ENCODE results near the gene NAT14.

NAT14 gene

GRCh38 chr19:55457683-55458457 is 27.1 kb upstream of the NAT14 start:
- peaks cover 35% of the 10 kb centered on the region for H3K4me1 ChIP-seq (ENCODE audit: insufficient read depth, low read length)
- DNase-seq: no peak
- TF ChIP-seq EZH2 (IDR thresholded peaks at IDR 0.05; ENCODE audit: borderline replicate concordance, low read depth, low read length, severe bottlenecking) (no peak), CTCF (IDR thresholded peaks at IDR 0.05; ENCODE audit: borderline replicate concordance, extremely low read depth, low read length, poor library complexity, severe bottlenecking) (no peak)

GRCh38 chr19:55459551-55459949 is 25.4 kb upstream of the NAT14 start:
- ATAC-seq (ENCODE audit: insufficient read depth, low read depth): no peak
- H3K36me3 ChIP-seq (ENCODE audit: insufficient read depth, low read length): peaks cover 8% of the 10 kb centered on the region; the same call in 1 of the 2 replicates
- H3K4me3 ChIP-seq (ENCODE audit: low read depth in 1 of 2, low read length in 2 of 2): no peak overlapping the region
- DNase-seq: no peak
- H3K27me3 ChIP-seq (ENCODE audit: insufficient read depth, low read length, poor library complexity): no peaks in the 10 kb centered on the region
- peaks cover 33% of the 10 kb centered on the region for H3K79me2 ChIP-seq (ENCODE audit: insufficient read depth, low read length)
- no peak overlapping the region for H2AFZ ChIP-seq (ENCODE audit: low read depth, low read length)
- H3K9me3 ChIP-seq (ENCODE audit: insufficient read depth, low read length, severe bottlenecking): no peaks in the 10 kb centered on the region
- H3K4me1 ChIP-seq (ENCODE audit: insufficient read depth, low read length): peaks cover 34% of the 10 kb centered on the region
- no peak overlapping the region for H3K27ac ChIP-seq (ENCODE audit: low read length)
- peaks cover 11% of the 10 kb centered on the region; the same call in 1 of the 2 replicates for H4K20me1 ChIP-seq (ENCODE audit: insufficient read depth, low read length)
- TF ChIP-seq EZH2 (IDR thresholded peaks at IDR 0.05; ENCODE audit: borderline replicate concordance, low read depth, low read length, severe bottlenecking): no peak
- TF ChIP-seq CTCF (IDR thresholded peaks at IDR 0.05; ENCODE audit: borderline replicate concordance, extremely low read depth, low read length, poor library complexity, severe bottlenecking): no peak
- peak overlapping the region; percentile 98; the same call in 1 of the 2 replicates for H3K9ac ChIP-seq (ENCODE audit: low read depth, low read length)
- H3K4me2 ChIP-seq (ENCODE audit: insufficient read depth, low read length): peak overlapping the region; percentile 92; the same call in 1 of the 2 replicates

More at GRCh38 chr19:55457683-55458457, 27.1 kb upstream of the NAT14 start:
- Histone ChIP-seq H3K9ac (ENCODE audit: low read depth, low read length) (no peak overlapping the region), H3K79me2 (ENCODE audit: insufficient read depth, low read length) (peaks cover 33% of the 10 kb centered on the region), H3K36me3 (ENCODE audit: insufficient read depth, low read length) (peaks cover 12% of the 10 kb centered on the region; the same call in 1 of the 2 replicates), H2AFZ (ENCODE audit: low read depth, low read length) (no peak overlapping the region), H3K27ac (ENCODE audit: low read length) (no peak overlapping the region), H3K9me3 (ENCODE audit: insufficient read depth, low read length, severe bottlenecking) (no peaks in the 10 kb centered on the region), H3K4me2 (ENCODE audit: insufficient read depth, low read length) (no peak overlapping the region), H4K20me1 (ENCODE audit: insufficient read depth, low read length) (peaks cover 14% of the 10 kb centered on the region; the same call in 1 of the 2 replicates), H3K4me3 (ENCODE audit: low read depth in 1 of 2, low read length in 2 of 2) (no peak overlapping the region), H3K27me3 (ENCODE audit: insufficient read depth, low read length, poor library complexity) (no peaks in the 10 kb centered on the region)
- ATAC-seq (ENCODE audit: insufficient read depth, low read depth): no peak

- Histone ChIP-seq H3K27ac (ENCODE audit: low read length) (0 out of 2 replicates have a peak overlapping the region, but pooled peaks have one; percentile 6), H3K4me1 (ENCODE audit: insufficient read depth, low read length) (peaks cover 34% of the 10 kb centered on the region), H4K20me1 (ENCODE audit: insufficient read depth, low read length) (peaks cover 11% of the 10 kb centered on the region; the same call in 1 of the 2 replicates), H3K4me3 (ENCODE audit: low read depth in 1 of 2, low read length in 2 of 2) (peak overlapping the region in 1 of 2 experiments; percentile 97; a peak in 1 of 4 replicates), H3K79me2 (ENCODE audit: insufficient read depth, low read length) (peaks cover 33% of the 10 kb centered on the region), H3K36me3 (ENCODE audit: insufficient read depth, low read length) (peaks cover 5% of the 10 kb centered on the region; the same call in 1 of the 2 replicates), H3K4me2 (ENCODE audit: insufficient read depth, low read length) (peak overlapping the region; percentile 92; the same call in 1 of the 2 replicates), H2AFZ (ENCODE audit: low read depth, low read length) (no peak overlapping the region), H3K27me3 (ENCODE audit: insufficient read depth, low read length, poor library complexity) (no peaks in the 10 kb centered on the region), H3K9me3 (ENCODE audit: insufficient read depth, low read length, severe bottlenecking) (no peaks in the 10 kb centered on the region), H3K9ac (ENCODE audit: low read depth, low read length) (peak overlapping the region; percentile 98)
- ATAC-seq (ENCODE audit: insufficient read depth, low read depth) (no peak), DNase-seq (no peak)
- TF ChIP-seq CTCF (IDR thresholded peaks at IDR 0.05; ENCODE audit: borderline replicate concordance, extremely low read depth, low read length, poor library complexity, severe bottlenecking) (no peak), EZH2 (IDR thresholded peaks at IDR 0.05; ENCODE audit: borderline replicate concordance, low read depth, low read length, severe bottlenecking) (no peak)
Observed at GRCh38 chr19:55459950-55460657, 24.9 kb upstream of the NAT14 start.
